AG10803 (cell line): Measurements from ENCODE around the gene CACNA1C.

Experiments used
- DNase-seq: peaks from one replicate; pipeline ENCODE4 v3.0.0; 2010; ENCODE audit warnings: low read depth
- H3K4me3 ChIP-seq: 2 replicates; pipeline ENCODE4 v1.5.1; 2011; ENCODE audit warnings: mild to moderate bottlenecking, low read length, control low read depth
- TF ChIP-seq, protein P1 (sequence below): conservative IDR thresholded peaks from 2 replicates; pipeline ENCODE4 v1.5.1; 2011; ENCODE audit warnings: mild to moderate bottlenecking, low read length, control low read depth, inconsistent platforms

CACNA1C gene

DNA sequence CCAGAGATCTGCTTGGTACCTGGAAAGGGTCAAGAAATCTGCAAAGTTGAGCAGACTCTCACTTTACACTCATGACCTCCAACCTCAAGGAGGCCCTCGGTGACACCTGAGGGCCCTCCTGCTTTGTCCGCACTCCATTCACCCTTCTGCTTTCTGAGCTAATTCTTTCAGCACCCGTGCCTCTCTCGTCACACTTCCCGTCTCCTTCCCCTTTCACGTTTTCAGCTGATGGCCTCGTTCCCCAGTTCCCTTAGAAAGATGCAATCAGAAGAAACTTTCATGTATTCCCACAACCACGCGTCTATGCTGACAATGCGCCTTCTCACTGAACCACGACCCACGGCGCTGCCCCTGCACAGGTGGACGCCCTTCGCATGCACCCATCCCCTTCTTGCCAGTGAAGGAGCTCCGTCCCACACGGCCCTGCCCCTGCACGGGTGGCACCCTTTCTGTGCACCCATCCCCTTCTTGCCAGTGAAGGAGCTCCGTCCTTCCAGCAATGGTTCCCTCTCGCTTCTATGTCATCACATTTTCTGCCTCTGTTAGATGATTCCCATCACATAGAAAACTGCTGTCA is 401.9 kb downstream of the CACNA1C start:
- no peak for DNase-seq
- H3K4me3 ChIP-seq, result no peak overlapping the region
- TF ChIP-seq, protein P1, sequence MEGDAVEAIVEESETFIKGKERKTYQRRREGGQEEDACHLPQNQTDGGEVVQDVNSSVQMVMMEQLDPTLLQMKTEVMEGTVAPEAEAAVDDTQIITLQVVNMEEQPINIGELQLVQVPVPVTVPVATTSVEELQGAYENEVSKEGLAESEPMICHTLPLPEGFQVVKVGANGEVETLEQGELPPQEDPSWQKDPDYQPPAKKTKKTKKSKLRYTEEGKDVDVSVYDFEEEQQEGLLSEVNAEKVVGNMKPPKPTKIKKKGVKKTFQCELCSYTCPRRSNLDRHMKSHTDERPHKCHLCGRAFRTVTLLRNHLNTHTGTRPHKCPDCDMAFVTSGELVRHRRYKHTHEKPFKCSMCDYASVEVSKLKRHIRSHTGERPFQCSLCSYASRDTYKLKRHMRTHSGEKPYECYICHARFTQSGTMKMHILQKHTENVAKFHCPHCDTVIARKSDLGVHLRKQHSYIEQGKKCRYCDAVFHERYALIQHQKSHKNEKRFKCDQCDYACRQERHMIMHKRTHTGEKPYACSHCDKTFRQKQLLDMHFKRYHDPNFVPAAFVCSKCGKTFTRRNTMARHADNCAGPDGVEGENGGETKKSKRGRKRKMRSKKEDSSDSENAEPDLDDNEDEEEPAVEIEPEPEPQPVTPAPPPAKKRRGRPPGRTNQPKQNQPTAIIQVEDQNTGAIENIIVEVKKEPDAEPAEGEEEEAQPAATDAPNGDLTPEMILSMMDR, result no peak

DNA sequence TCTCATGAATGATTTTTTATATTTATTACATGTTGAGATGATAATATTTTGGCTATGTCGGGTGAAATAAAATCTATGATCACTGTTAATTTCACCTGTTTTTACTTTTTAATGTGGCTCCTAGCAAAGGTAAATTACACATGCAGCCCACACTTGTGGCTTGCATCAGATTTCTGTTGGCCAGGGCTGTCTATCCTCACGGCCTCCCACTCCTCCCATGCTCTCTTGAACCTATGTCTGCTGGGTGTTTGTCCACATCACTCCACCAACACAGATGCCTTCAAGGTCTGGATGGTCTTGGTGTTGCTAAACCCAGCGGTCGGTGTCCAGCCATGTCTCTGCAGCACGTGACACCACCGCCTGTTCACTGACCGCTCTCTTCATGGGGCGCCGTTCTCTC is 402.6 kb downstream of the CACNA1C start:
- no peak for DNase-seq
- H3K4me3 ChIP-seq, result no peak overlapping the region
- TF ChIP-seq, protein P1, result no peak

DNA sequence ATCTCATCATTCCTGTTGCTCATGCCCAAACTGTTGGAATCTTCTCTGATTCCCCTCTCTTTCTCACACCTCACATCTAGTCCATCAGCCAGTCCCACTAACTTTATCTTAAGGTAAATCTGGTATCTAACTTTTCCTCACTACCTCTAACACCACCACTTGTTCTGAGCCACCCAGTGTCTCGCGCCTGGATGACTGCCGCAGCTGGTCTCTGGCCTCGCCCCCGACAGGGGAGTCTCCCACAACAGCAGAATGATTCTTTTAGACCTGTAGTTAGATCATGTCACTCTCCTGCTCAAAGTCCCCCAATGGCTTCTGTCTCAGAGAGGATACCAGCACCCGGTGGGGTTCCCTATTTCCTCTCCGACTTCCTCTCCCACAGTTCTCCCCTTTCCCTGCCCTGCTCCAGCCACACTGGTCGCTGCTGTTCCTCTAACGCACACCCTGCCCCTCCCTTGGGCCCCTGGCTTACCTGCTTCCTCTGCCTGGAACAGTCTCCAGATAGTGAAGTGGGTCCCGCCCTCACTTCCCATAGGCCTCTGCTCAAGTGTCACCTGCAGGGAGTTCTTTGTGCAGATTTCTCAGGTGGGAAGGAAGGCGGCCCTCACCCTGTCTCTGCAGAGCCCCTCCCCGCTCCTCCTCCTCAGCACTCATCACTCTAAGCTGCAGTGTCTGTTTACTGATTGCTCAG is 403.5 kb downstream of the CACNA1C start:
- no peak overlapping the region for H3K4me3 ChIP-seq
- DNase-seq, result no peak
- TF ChIP-seq, protein P1, result no peak

DNA sequence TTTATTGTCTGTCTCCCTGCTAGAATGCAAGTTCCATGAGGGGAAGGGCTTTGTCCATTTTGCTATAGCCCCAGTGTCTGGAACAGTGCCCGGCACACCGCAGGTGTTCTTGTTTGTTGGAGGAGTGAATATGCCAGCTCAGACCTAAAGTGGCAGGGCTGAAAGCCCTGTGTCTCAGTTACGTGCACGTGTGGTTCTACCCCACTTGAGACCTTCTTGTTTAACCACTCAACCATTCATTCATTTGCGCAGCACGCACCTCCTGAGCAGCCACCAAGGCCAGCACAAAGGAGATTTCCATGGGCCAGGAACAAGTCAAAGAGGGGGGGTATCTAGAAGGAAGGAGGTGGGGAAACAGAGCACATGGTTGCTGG is 404.0 kb downstream of the CACNA1C start:
- DNase-seq, result no peak
- no peak overlapping the region for H3K4me3 ChIP-seq
- TF ChIP-seq, protein P1, result no peak

DNA sequence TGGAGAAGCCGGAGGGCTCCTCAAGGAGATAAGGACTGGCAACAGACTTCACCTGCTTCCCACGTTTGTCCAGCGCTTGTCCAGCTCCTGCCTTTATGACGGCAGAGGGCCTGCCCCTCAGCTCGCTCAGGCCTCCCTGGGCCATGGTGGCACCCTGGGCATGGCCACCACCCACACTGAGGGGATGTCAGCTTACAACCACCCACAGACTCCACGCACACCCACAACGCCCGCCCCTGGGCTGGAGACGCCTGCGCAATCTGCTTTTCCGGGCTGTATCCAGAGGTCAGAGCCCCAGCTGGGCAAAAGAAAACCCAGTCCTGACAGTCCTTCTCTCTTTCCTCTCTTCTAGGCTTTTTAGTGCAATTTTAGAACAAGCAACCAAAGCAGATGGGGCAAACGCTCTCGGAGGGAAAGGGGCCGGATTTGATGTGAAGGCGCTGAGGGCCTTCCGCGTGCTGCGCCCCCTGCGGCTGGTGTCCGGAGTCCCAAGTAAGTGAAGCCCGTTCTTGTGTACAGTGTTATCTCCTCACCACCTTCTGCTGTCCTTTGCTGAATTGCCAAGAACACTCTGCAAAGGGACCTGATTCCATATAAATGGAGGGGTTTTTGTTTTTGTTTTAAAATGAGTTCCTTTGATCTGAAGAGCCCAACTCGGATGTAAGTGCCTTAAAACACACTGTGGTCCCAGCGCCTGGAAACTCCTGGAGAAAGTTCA is 404.6 kb downstream of the CACNA1C start:
- no peak overlapping the region for H3K4me3 ChIP-seq
- no peak for DNase-seq
- TF ChIP-seq, protein P1, result no peak

DNA sequence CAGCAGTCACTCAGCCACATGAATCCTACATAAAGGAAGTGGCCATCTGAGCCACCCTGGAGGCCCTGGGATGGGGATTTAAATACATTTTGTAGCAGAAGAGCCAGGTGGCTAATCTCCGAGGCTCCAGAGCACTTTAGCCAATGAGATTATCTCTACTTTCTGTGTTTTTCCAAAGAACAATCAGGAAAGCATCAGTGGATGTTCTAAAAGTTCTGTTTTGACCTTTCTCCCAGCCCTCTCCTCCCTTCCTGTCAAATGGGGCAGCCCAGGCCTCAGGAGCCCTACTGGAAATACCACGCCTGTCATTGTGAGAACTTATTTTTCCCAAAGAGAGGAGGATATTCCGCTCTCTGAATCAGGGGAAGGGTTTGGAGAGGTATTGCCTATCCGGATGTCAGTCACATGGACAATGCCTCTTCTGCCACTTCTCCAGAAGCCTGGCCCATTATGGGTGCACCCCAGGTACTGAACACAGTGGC is 405.2 kb downstream of the CACNA1C start:
- TF ChIP-seq, protein P1, result no peak
- no peak overlapping the region for H3K4me3 ChIP-seq
- DNase-seq, result no peak
